ENCODE results near the gene ATF4. TPM values are rescaled to one million over a fixed set of nuclear protein-coding genes. Genes with fewer than 3 reads are reported as not detected.

ATF4 gene
- total and polyA plus RNA-seq, 2 experiments from 2014 or later: 203 to 375 TPM

DNA sequence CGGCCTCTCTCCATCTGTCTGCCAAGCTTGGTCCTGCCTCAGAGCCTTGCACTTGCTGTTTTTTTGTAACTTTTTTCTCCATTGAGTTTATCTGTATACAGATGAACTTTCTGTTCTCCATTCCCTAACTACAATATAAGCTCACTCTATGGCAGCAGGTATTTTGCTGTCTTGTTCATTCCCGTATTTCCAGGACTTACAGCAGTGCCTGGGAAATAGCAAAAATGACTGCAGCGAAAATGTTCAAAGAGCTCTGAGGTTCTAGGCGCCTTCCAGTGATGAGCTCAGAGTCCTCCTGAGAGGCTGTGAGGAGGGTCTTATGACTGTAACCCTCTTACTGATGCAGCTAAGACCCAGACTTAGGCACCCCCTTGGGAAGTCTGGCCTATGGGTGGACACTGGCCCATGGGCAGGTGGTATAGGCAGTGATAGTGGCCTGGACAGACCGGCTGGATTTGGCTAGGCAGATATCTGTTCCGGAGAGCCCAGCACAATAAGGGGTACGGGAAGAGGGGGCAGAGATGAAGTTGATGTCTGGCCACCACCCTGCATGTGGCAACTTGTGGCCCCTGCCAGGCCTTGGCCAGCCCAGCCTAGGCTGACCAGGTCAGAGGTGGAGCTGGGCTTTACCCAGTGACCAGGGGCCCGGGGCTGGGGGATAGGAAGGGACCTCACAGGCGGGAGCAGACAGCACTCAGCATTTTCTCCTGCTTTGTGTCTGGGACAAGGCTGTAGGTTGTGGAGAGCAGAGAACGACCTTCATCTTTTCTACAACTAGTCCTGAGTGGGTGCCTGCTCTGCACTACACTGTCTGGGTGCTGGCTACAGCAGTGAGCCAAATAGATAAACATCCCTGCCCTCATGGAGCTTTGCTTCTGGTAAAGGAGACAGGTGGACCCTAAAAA lies 4.6 kb downstream of the ATF4 start:
- H3K36me3 ChIP-seq: peaks cover 28% of the 10 kb centered on the region
- no peaks in the 10 kb centered on the region for H3K9me3 ChIP-seq (ENCODE audit: low read depth)
- H3K4me3 ChIP-seq: no peak overlapping the region
- peaks cover 19% of the 10 kb centered on the region for H3K4me1 ChIP-seq (ENCODE audit: low read depth)
- H3K27ac ChIP-seq: peak overlapping the region; percentile 63
- DNase-seq (ENCODE audit: low read depth in 1 of 2, low spot score in 1 of 2): no peak
- H3K27me3 ChIP-seq: no peaks in the 10 kb centered on the region
- TF ChIP-seq, protein P1, sequence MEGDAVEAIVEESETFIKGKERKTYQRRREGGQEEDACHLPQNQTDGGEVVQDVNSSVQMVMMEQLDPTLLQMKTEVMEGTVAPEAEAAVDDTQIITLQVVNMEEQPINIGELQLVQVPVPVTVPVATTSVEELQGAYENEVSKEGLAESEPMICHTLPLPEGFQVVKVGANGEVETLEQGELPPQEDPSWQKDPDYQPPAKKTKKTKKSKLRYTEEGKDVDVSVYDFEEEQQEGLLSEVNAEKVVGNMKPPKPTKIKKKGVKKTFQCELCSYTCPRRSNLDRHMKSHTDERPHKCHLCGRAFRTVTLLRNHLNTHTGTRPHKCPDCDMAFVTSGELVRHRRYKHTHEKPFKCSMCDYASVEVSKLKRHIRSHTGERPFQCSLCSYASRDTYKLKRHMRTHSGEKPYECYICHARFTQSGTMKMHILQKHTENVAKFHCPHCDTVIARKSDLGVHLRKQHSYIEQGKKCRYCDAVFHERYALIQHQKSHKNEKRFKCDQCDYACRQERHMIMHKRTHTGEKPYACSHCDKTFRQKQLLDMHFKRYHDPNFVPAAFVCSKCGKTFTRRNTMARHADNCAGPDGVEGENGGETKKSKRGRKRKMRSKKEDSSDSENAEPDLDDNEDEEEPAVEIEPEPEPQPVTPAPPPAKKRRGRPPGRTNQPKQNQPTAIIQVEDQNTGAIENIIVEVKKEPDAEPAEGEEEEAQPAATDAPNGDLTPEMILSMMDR (IDR thresholded peaks at IDR 0.05; ENCODE audit: low read depth, low read length): no peak

GRCh38 chr22:39525658-39525975 lies 5.3 kb downstream of the ATF4 start:
- DNase-seq (ENCODE audit: low read depth in 1 of 2, low spot score in 1 of 2): no peak
- Histone ChIP-seq H3K9me3 (ENCODE audit: low read depth) (no peaks in the 10 kb centered on the region), H3K36me3 (peaks cover 28% of the 10 kb centered on the region), H3K4me3 (no peak overlapping the region), H3K27ac (peak overlapping the region; percentile 63), H3K4me1 (ENCODE audit: low read depth) (peaks cover 19% of the 10 kb centered on the region), H3K27me3 (no peaks in the 10 kb centered on the region)
- TF ChIP-seq, protein P1 (IDR thresholded peaks at IDR 0.05; ENCODE audit: low read depth, low read length): no peak

DNA sequence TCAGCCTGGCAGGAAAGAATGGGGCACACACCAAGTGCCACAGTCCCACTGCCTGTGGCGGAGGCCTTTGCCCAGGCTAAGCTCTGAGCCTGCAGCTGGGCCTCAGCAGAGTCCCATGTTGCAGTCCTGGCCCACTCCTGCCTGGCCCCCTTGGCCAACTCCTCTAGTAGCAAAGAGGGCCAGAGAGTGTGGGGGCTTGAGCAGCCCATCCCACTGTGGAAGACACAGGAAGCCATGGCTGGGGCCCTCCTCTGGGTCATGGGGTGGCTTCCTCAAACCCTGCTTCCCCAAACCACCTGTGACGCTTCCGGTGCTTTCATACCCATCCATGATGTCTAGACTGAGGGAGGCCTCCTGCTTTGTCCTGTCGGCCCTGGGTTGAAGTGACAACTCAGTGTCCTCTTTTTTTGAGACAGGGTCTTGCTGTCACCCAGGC lies 6.4 kb downstream of the ATF4 start:
- Histone ChIP-seq H3K36me3 (peaks cover 21% of the 10 kb centered on the region), H3K9me3 (ENCODE audit: low read depth) (no peaks in the 10 kb centered on the region), H3K27me3 (no peaks in the 10 kb centered on the region), H3K27ac (peak overlapping the region; percentile 56), H3K4me3 (no peak overlapping the region), H3K4me1 (ENCODE audit: low read depth) (peaks cover 22% of the 10 kb centered on the region)
- TF ChIP-seq, protein P1 (IDR thresholded peaks at IDR 0.05; ENCODE audit: low read depth, low read length): no peak
- no peak for DNase-seq (ENCODE audit: low read depth in 1 of 2, low spot score in 1 of 2)

DNA sequence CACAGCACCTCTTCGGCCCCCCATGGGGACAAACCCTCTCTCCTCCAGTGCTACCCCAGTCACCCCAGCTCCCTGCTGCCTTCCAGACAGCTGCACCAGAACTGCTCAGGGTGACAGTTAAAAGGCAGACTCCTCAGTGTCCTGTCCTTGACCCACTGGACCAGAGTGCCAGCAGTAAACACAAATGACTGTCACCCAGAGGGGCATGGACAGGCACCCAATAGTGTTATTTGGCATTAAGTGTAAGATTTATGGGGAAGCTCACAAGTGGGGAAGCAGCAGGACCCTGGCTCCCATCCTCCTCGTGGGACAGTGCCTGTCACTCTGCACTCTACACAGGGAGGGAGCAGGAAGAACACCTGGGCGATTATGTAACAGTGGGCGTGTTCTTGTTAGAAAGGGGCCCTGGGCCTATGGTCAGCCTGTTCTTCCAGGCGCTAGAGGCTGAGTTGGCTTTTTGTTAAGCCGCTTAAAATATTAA lies 7.2 kb downstream of the ATF4 start:
- H3K27me3 ChIP-seq: no peaks in the 10 kb centered on the region
- peaks cover 15% of the 10 kb centered on the region for H3K4me1 ChIP-seq (ENCODE audit: low read depth)
- DNase-seq (ENCODE audit: low read depth in 1 of 2, low spot score in 1 of 2): no peak
- no peak overlapping the region for H3K4me3 ChIP-seq
- TF ChIP-seq, protein P1 (IDR thresholded peaks at IDR 0.05; ENCODE audit: low read depth, low read length): no peak
- H3K9me3 ChIP-seq (ENCODE audit: low read depth): no peaks in the 10 kb centered on the region
- peaks cover 15% of the 10 kb centered on the region for H3K36me3 ChIP-seq
- peak overlapping the region; percentile 56 for H3K27ac ChIP-seq

DNA sequence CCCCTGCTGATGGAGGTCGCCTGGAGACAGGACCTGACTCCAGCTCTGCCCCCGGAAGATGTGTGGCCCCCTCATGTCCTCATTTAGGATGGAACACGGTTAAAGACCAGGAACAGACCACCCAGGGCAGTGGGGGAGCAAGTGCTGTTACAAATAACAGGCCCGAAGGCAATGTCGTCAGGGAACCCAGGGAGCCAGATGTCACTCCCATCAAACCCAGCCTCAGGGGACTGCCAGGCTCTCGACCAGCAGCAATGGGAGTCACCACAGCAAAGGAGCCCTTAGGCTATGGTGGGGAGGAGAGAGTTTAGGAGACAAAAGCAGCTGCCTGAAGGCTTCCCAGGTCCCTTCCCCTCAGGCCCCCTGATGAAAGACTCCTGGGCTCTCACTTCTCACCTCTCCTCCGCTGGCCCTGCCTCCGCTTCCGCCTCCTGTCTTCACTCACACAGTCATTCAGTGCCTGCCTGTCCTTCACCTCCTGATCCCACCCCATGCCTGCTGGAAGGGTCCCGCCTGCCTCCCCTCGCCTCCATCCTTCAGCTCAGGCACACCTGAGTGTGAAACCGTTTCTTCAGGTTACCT lies 7.8 kb downstream of the ATF4 start:
- Histone ChIP-seq H3K4me3 (no peak overlapping the region), H3K9me3 (ENCODE audit: low read depth) (no peaks in the 10 kb centered on the region), H3K27ac (peak overlapping the region; percentile 12), H3K4me1 (ENCODE audit: low read depth) (peaks cover 10% of the 10 kb centered on the region), H3K27me3 (no peaks in the 10 kb centered on the region), H3K36me3 (peaks cover 8% of the 10 kb centered on the region)
- DNase-seq (ENCODE audit: low read depth in 1 of 2, low spot score in 1 of 2): no peak
- TF ChIP-seq, protein P1 (IDR thresholded peaks at IDR 0.05; ENCODE audit: low read depth, low read length): no peak
